Myocyte (in vitro differentiated cells): ENCODE measurements around the gene PNISR. TPM values are rescaled to one million over a fixed set of nuclear protein-coding genes. Genes with fewer than 3 reads are reported as not detected.

Experiments
- DNase-seq: peaks from one replicate; pipeline ENCODE4 v3.0.0-alpha.2; 2012; ENCODE audit warnings: low read depth
- total RNA-seq: library from RNA; depleted of rRNA; stranded (reverse); fragments of >200 nt; gene quantifications from 2 replicates; pipeline ENCODE4 v1.2.3, GENCODE V29; 2014

The PNISR gene
- total RNA-seq, 1 donor from 2014 or later, result 117 TPM

- DNase-seq, result no peak
Measured at GRCh38 chr6:99407076-99407475, 18.0 kb downstream of the PNISR start.

GRCh38 chr6:99402448-99402847 lies 22.7 kb downstream of the PNISR start:
- no peak for DNase-seq

GRCh38 chr6:99397287-99397686 lies 27.8 kb downstream of the PNISR start:
- no peak for DNase-seq

- DNase-seq, result peak; percentile 84
Measured at GRCh38 chr6:99393698-99394531, 31.2 kb downstream of the PNISR start, which contains the start of gene COQ3. COQ3 (minus strand) TSS chr6:99394195; CDS start chr6:99394179, 16 bp downstream.

- DNase-seq, result no peak
Measured at GRCh38 chr6:99393366-99393697, 31.8 kb downstream of the PNISR start.

GRCh38 chr6:99390896-99391295 lies 34.2 kb downstream of the PNISR start:
- no peak for DNase-seq

- no peak for DNase-seq
Measured at GRCh38 chr6:99384507-99384906, 40.6 kb downstream of the PNISR start.

- no peak for DNase-seq
Measured at GRCh38 chr6:99378636-99379035, 46.5 kb downstream of the PNISR start.

- DNase-seq, result no peak
Measured at GRCh38 chr6:99369533-99369932, 55.6 kb downstream of the PNISR start.

GRCh38 chr6:99366852-99367251 lies 58.3 kb downstream of the PNISR start:
- DNase-seq, result no peak

- DNase-seq, result no peak
Measured at GRCh38 chr6:99364026-99364425, 61.1 kb downstream of the PNISR start.

- DNase-seq, result no peak
Measured at GRCh38 chr6:99362678-99363268, 62.3 kb downstream of the PNISR start.

- DNase-seq, result no peak
Measured at GRCh38 chr6:99359800-99360199, 65.3 kb downstream of the PNISR start.

- DNase-seq, result no peak
Measured at GRCh38 chr6:99356641-99357040, 68.5 kb downstream of the PNISR start.

- DNase-seq, result no peak
Measured at GRCh38 chr6:99354983-99355382, 70.1 kb downstream of the PNISR start.

- DNase-seq, result peak; percentile 36
Measured at GRCh38 chr6:99353126-99353525, 72.0 kb downstream of the PNISR start.

GRCh38 chr6:99350573-99350972 lies 74.5 kb downstream of the PNISR start:
- DNase-seq, result no peak

- DNase-seq, result peak; percentile 18
Measured at GRCh38 chr6:99349171-99350141, 75.7 kb downstream of the PNISR start, which contains the start of gene FAXC. FAXC (minus strand) TSS chr6:99349674; CDS start chr6:99349372, 302 bp downstream.

GRCh38 chr6:99348288-99349170 lies 76.6 kb downstream of the PNISR start:
- no peak for DNase-seq
